Neural cell (in vitro differentiated cells): ENCODE data around the gene HAGHL. TPM values are rescaled to one million over a fixed set of nuclear protein-coding genes. Genes with fewer than 3 reads are reported as not detected.

ENCODE experiments used
- H2AFZ ChIP-seq: fragments of 200-600, 300-800 bp; sonication (generic), shearing (Covaris generic); 2 replicates; pipeline ENCODE4 v1.6.0; 2014; ENCODE audit warnings: low read depth, mild to moderate bottlenecking, antibody characterized with exemption, low read length, moderate library complexity
- H3F3A ChIP-seq: fragments of 200-600 bp; shearing (Covaris generic); 2 replicates; pipeline ENCODE4 v1.6.1; 2016; ENCODE audit warnings: mild to moderate bottlenecking, moderate library complexity, mixed read lengths, antibody characterized with exemption, low read length; ENCODE audit not compliant: insufficient read depth, poor library complexity, severe bottlenecking
- H3K27ac ChIP-seq: fragments of 200-600, 300-800 bp; sonication (generic), shearing (Covaris generic); 2 replicates; pipeline ENCODE4 v1.5.1; 2014; ENCODE audit warnings: mild to moderate bottlenecking, low read length, moderate library complexity
- H3K27me3 ChIP-seq: fragments of 300-800, 200-600 bp; sonication (generic), shearing (Covaris generic); 2 replicates; pipeline ENCODE4 v1.6.0; 2014; ENCODE audit warnings: mild to moderate bottlenecking, low read depth, low read length, moderate library complexity; ENCODE audit not compliant: insufficient read depth
- H3K36me3 ChIP-seq: fragments of 300-800, 200-600 bp; sonication (generic), shearing (Covaris generic); 2 replicates; pipeline ENCODE4 v1.5.1; 2014; ENCODE audit warnings: mild to moderate bottlenecking, antibody characterized with exemption, low read length, moderate library complexity; ENCODE audit not compliant: insufficient read depth
- H3K4me2 ChIP-seq: fragments of 300-800, 200-600 bp; sonication (generic), shearing (Covaris generic); 2 replicates; pipeline ENCODE4 v1.6.0; 2014; ENCODE audit warnings: mild to moderate bottlenecking, low read length
- H3K4me3 ChIP-seq: fragments of 300-800, 200-600 bp; sonication (generic), shearing (Covaris generic); 2 replicates; pipeline ENCODE4 v1.5.1; 2014; ENCODE audit warnings: mild to moderate bottlenecking, low read length, moderate library complexity
- H3K79me2 ChIP-seq: fragments of 200-600 bp; shearing (Covaris generic); replicated peaks from 2 replicates; pipeline ENCODE4 v1.6.0; 2014; ENCODE audit warnings: mild to moderate bottlenecking, low read length, moderate library complexity; ENCODE audit not compliant: insufficient read depth
- H3K9ac ChIP-seq: fragments of 300-800, 200-600 bp; sonication (generic), shearing (Covaris generic); 2 replicates; pipeline ENCODE4 v1.6.1; 2016; ENCODE audit warnings: mild to moderate bottlenecking, low read length, mixed read lengths
- H3K9me2 ChIP-seq: fragments of 200-600 bp; shearing (Covaris generic); 2 replicates; pipeline ENCODE4 v1.6.1; 2016; ENCODE audit warnings: mild to moderate bottlenecking, low read length, mixed read lengths; ENCODE audit not compliant: insufficient read depth
- H3K9me3 ChIP-seq: fragments of 200-600, 300-800 bp; sonication (generic), shearing (Covaris generic); 2 replicates; pipeline ENCODE4 v1.6.1; 2016; ENCODE audit warnings: mild to moderate bottlenecking, mixed run types, low read length, moderate library complexity, mixed read lengths
- H4K20me1 ChIP-seq: fragments of 200-600 bp; shearing (Covaris generic); 2 replicates; pipeline ENCODE4 v1.6.1; 2016; ENCODE audit warnings: mild to moderate bottlenecking, mixed run types; ENCODE audit not compliant: insufficient read depth
- EP300 ChIP-seq: fragments of 450-650 bp; conservative IDR thresholded peaks from 2 replicates; pipeline ENCODE4 v1.6.1; 2014; ENCODE audit warnings: antibody characterized with exemption, mild to moderate bottlenecking, moderate library complexity; ENCODE audit not compliant: poor library complexity, severe bottlenecking
- EZH2 ChIP-seq: fragments of 200-600, 300-800 bp; shearing (Covaris generic), sonication (generic); IDR thresholded peaks from 2 replicates; pipeline ENCODE4 v1.6.1; 2014; ENCODE audit warnings: antibody characterized with exemption, low read length, borderline replicate concordance, mild to moderate bottlenecking; ENCODE audit not compliant: insufficient read depth, poor library complexity, severe bottlenecking
- MXI1 ChIP-seq: fragments of 450-650 bp; conservative IDR thresholded peaks from 2 replicates; pipeline ENCODE4 v1.6.1; 2014; ENCODE audit warnings: antibody characterized with exemption, mild to moderate bottlenecking; ENCODE audit not compliant: poor library complexity, severe bottlenecking
- POLR2AphosphoS5 ChIP-seq: IDR thresholded peaks from 2 replicates; pipeline ENCODE4 v1.6.1; 2012
- RAD21 ChIP-seq: fragments of 450-650 bp; conservative IDR thresholded peaks from 2 replicates; pipeline ENCODE4 v1.6.1; 2014; ENCODE audit warnings: antibody characterized with exemption, mild to moderate bottlenecking, moderate library complexity
- SMC3 ChIP-seq: fragments of 450-650 bp; conservative IDR thresholded peaks from 2 replicates; pipeline ENCODE4 v1.6.1; 2014; ENCODE audit warnings: antibody characterized with exemption, mild to moderate bottlenecking, moderate library complexity; ENCODE audit not compliant: poor library complexity
- TAF1 ChIP-seq: IDR thresholded peaks from 2 replicates; pipeline ENCODE4 v1.6.1; 2012; ENCODE audit warnings: low read depth
- polyA plus RNA-seq: library from polyadenylated mRNA; depleted of rRNA; stranded (reverse); fragments of >200 nt; gene quantifications from 2 replicates; pipeline ENCODE4 v1.2.3, GENCODE V29; 2014
- TF ChIP-seq, protein P1 (sequence below): fragments of 450-650 bp; IDR thresholded peaks from 2 replicates; pipeline ENCODE4 v1.5.1; 2014; ENCODE audit warnings: antibody characterized with exemption, mild to moderate bottlenecking, moderate library complexity; ENCODE audit not compliant: poor library complexity, severe bottlenecking
- TF ChIP-seq, protein P2 (sequence below): IDR thresholded peaks from 2 replicates; pipeline ENCODE4 v1.6.1; 2012; ENCODE audit warnings: borderline replicate concordance

HAGHL gene
- polyA plus RNA-seq, 1 donor from 2014 or later, result 28.3 TPM

DNA sequence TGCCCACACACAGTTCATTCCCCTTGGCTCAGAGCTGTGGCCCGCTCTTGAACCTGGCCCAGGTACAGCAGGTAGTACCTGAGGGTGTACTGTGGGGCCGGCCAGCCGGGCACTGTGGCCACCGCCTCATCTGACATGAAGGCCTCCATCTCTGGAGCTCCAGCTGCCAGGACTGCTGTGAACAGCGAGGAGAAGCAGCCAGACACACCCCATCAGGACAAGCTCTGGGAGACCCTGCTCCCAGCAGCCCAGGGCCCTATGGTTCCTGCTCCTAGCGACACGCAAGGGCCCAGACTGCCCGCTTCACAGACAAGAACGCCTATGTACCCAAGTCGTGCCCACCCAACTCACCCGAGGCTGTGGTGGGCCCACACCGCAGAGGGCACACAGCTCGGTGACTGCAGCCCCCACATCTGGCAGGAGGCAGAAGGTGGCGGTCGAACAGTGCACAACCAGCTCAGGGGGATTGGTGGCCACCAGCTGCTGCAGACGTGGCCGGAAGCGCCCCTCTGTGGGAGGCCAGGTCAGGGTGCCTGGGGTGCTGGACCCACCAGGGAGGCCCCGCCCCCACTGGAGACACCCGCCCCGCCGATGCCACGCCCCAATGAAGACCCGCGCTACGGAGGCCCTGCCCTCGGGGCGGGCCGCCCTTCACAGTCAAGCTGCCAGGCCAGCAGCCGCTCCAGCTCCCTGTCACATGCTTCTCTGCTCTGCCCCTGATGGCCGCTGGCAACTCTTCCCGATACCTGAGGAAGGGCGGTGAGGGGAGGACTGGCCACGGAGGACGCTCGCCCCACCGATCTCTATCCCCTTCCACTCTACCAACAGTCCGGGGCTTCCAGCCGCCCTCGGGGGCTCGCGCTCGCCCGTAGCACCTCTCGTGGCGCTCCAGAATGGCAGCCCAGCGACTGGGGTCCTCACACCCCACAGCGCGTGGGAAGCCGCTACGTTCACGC, 47.8 kb upstream of the HAGHL start:
- Histone ChIP-seq H3K9me2 (no peaks in the 10 kb centered on the region), H3K79me2 (peaks cover 20% of the 10 kb centered on the region), H3K36me3 (no peaks in the 10 kb centered on the region), H3K9ac (peak overlapping the region; percentile 44), H3K4me3 (peak overlapping the region; percentile 70), H3K9me3 (no peaks in the 10 kb centered on the region), H3K27me3 (peaks cover 3% of the 10 kb centered on the region), H2AFZ (no peak overlapping the region), H3K27ac (peak overlapping the region; percentile 24), H3F3A (no peaks in the 10 kb centered on the region), H4K20me1 (peaks cover 6% of the 10 kb centered on the region), H3K4me2 (no peak overlapping the region)
- TF ChIP-seq EP300, result no peak

DNA sequence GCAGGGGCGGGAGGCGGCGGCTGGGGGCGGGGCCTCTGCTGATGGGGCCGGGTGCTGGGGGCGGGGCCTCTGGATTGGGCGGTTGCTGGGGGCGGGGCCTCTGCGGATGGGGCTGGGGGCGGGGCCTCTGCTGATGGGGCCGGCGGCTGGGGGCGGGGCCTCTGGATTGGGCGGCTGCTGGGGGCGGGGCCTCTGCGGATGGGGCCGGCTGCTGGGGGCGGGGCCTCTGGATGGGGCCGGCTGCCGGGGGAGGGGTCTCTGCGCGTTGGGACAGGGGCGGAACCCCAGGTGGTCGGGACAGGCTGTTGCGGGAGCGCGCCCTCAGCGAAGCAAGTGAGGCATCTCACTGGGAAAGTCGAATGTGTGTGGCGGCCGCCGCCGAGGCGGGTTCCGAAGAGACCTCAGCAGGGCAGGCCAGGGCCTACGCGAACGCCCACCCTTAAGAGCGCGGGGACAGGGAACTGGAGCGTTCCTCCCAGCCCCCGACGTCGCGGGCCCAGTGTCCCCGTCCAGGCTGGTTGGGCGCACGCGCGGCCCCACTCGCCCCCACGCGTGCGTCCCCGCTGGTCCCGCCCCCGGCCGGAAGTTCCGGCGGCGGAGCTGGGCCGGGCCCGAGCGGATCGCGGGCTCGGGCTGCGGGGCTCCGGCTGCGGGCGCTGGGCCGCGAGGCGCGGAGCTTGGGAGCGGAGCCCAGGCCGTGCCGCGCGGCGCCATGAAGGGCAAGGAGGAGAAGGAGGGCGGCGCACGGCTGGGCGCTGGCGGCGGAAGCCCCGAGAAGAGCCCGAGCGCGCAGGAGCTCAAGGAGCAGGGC, 46.9 kb upstream of the HAGHL start, which contains the start of gene STUB1:
Gene STUB1, plus strand, starts transcription at position 597 of the 811 bp plus-strand sequence. Its CDS starts 116 bp downstream, at position 713.
- peak within 1 kb of the TSS; percentile 56 for H3K27ac ChIP-seq
- peak within 1 kb of the TSS; percentile 74 for H3K9ac ChIP-seq
- no peaks in the 10 kb centered on the region for H3K36me3 ChIP-seq
- H3K4me2 ChIP-seq, result peak within 1 kb of the TSS; percentile 93
- peaks cover 6% of the 10 kb centered on the region for H4K20me1 ChIP-seq
- H3K4me3 ChIP-seq, result peak within 1 kb of the TSS; percentile 70
- H2AFZ ChIP-seq, result no peak within 1 kb of the TSS
- H3K9me2 ChIP-seq, result no peaks in the 10 kb centered on the region
- TF ChIP-seq, protein P1, sequence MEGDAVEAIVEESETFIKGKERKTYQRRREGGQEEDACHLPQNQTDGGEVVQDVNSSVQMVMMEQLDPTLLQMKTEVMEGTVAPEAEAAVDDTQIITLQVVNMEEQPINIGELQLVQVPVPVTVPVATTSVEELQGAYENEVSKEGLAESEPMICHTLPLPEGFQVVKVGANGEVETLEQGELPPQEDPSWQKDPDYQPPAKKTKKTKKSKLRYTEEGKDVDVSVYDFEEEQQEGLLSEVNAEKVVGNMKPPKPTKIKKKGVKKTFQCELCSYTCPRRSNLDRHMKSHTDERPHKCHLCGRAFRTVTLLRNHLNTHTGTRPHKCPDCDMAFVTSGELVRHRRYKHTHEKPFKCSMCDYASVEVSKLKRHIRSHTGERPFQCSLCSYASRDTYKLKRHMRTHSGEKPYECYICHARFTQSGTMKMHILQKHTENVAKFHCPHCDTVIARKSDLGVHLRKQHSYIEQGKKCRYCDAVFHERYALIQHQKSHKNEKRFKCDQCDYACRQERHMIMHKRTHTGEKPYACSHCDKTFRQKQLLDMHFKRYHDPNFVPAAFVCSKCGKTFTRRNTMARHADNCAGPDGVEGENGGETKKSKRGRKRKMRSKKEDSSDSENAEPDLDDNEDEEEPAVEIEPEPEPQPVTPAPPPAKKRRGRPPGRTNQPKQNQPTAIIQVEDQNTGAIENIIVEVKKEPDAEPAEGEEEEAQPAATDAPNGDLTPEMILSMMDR, result no peak
- TF ChIP-seq, protein P2, sequence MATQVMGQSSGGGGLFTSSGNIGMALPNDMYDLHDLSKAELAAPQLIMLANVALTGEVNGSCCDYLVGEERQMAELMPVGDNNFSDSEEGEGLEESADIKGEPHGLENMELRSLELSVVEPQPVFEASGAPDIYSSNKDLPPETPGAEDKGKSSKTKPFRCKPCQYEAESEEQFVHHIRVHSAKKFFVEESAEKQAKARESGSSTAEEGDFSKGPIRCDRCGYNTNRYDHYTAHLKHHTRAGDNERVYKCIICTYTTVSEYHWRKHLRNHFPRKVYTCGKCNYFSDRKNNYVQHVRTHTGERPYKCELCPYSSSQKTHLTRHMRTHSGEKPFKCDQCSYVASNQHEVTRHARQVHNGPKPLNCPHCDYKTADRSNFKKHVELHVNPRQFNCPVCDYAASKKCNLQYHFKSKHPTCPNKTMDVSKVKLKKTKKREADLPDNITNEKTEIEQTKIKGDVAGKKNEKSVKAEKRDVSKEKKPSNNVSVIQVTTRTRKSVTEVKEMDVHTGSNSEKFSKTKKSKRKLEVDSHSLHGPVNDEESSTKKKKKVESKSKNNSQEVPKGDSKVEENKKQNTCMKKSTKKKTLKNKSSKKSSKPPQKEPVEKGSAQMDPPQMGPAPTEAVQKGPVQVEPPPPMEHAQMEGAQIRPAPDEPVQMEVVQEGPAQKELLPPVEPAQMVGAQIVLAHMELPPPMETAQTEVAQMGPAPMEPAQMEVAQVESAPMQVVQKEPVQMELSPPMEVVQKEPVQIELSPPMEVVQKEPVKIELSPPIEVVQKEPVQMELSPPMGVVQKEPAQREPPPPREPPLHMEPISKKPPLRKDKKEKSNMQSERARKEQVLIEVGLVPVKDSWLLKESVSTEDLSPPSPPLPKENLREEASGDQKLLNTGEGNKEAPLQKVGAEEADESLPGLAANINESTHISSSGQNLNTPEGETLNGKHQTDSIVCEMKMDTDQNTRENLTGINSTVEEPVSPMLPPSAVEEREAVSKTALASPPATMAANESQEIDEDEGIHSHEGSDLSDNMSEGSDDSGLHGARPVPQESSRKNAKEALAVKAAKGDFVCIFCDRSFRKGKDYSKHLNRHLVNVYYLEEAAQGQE, result no peak
- TF ChIP-seq SMC3 (no peak), EP300 (peak; percentile 33), EZH2 (no peak), RAD21 (peak; percentile 22), TAF1 (no peak), POLR2AphosphoS5 (peak; percentile 59), MXI1 (peak; percentile 83)
- H3F3A ChIP-seq, result no peaks in the 10 kb centered on the region
- peaks cover 3% of the 10 kb centered on the region for H3K27me3 ChIP-seq
- H3K9me3 ChIP-seq, result no peaks in the 10 kb centered on the region
- peaks cover 20% of the 10 kb centered on the region for H3K79me2 ChIP-seq
